Esophagus squamous epithelium (tissue), 4 donors: ENCODE results near the gene EPC1.

Experiments
- CTCF ChIP-seq, 6 experiments: fragments of 450-650 bp in 4 of 6; fragments of 200-600 bp in 2 of 6; sonication (generic) in 2 of 6; IDR thresholded peaks; one replicate each; pipeline ENCODE4 v1.5.1; 2016 to 2019; ENCODE audit warnings: antibody characterized with exemption in 6 of 6, mild to moderate bottlenecking in 4 of 6, moderate library complexity in 4 of 6
- POLR2A ChIP-seq, 4 donors: fragments of 450-650 bp; IDR thresholded peaks; one replicate each; pipeline ENCODE4 v1.6.1; 2017; ENCODE audit warnings: antibody characterized with exemption in 4 of 4, mild to moderate bottlenecking in 4 of 4, moderate library complexity in 3 of 4

DNA sequence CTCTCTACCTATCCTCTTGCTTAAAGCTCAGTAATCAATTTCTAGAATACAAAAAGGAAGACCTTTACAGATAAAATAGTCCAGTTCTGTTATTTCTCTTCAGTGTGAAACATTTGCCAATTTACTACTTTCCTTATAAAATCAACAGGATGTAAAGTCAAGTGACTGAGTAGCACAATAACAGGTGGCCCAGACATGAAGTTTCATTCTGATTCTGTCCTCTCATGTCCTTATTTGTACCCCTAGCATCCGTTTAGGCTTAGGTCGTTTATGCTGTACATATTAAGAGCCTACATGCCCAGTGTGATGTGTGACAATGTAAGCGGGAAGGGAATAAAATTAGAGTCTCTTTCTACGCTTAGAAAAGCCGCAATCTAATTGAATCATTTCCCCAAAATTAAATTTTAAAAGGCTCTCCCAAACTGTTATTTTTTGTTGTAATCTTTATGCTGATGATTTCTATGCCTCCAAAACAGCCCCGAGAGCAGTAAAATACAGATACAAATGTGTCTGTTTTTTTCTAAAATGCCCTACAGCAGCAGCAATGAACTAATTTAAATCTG, 29.1 kb downstream of the EPC1 start:
- TF ChIP-seq CTCF (IDR thresholded peaks at IDR 0.05) = no peak
- TF ChIP-seq POLR2A (IDR thresholded peaks at IDR 0.05) = no peak
